ENCODE results near the gene CNDP1.

- TF ChIP-seq FOXP2 (optimal IDR thresholded peaks at IDR 0.05; ENCODE audit: control extremely low read depth, extremely low read length, insufficient read depth) (no peak), EZH2 (IDR thresholded peaks at IDR 0.05) (no peak), POLR2AphosphoS5 (IDR thresholded peaks at IDR 0.05; ENCODE audit: borderline replicate concordance, low read depth, low read length) (no peak)
Measured at GRCh38 chr18:74528478-74528877, 5.8 kb upstream of the CNDP1 start.

Data from SK-N-MC (cell line).